B cell (primary cell): ENCODE measurements around the gene NCOA3.

Experiments
- CTCF ChIP-seq: fragments of 200-600 bp; IDR thresholded peaks from one replicate; pipeline ENCODE4 v1.8.0; 2022; ENCODE audit warnings: antibody characterized with exemption, mild to moderate bottlenecking
- EZH2 ChIP-seq: IDR thresholded peaks from 2 replicates; pipeline ENCODE4 v1.6.1; 2012; ENCODE audit warnings: borderline replicate concordance, low read depth, mild to moderate bottlenecking, moderate library complexity, low read length; ENCODE audit not compliant: insufficient read depth, poor library complexity, severe bottlenecking

GRCh38 chr20:47576516-47577033, 74.9 kb downstream of the NCOA3 start:
- TF ChIP-seq CTCF = no peak
- no peak for TF ChIP-seq EZH2
